KMS-11 (cell line): ENCODE measurements around the gene FAM83G.

Source experiments
- H2AFZ ChIP-seq: fragments of 200-600 bp; sonication (generic); 2 replicates; pipeline ENCODE4 v1.6.1; 2016; ENCODE audit warnings: antibody characterized with exemption, mixed run types, low read depth
- H3K27ac ChIP-seq: fragments of 200-600 bp; sonication (generic); 2 replicates; pipeline ENCODE4 v1.6.1; 2016; ENCODE audit warnings: mild to moderate bottlenecking, mixed run types
- H3K27me3 ChIP-seq: fragments of 200-600 bp; sonication (generic); 2 replicates; pipeline ENCODE4 v1.6.1; 2017; ENCODE audit warnings: mild to moderate bottlenecking, low read depth, mixed run types, moderate library complexity; ENCODE audit not compliant: insufficient read depth
- H3K36me3 ChIP-seq: fragments of 200-600 bp; sonication (generic); 2 replicates; pipeline ENCODE4 v1.6.1; 2017; ENCODE audit warnings: mild to moderate bottlenecking, mixed run types; ENCODE audit not compliant: insufficient read depth
- H3K4me1 ChIP-seq: fragments of 200-600 bp; sonication (generic); 2 replicates; pipeline ENCODE4 v1.6.1; 2016; ENCODE audit warnings: mild to moderate bottlenecking, low read depth, mixed run types; ENCODE audit not compliant: poor library complexity, severe bottlenecking
- H3K4me2 ChIP-seq: fragments of 200-600 bp; sonication (generic); 2 replicates; pipeline ENCODE4 v1.7.0; 2016; ENCODE audit warnings: mild to moderate bottlenecking, mixed run types
- H3K4me3 ChIP-seq: fragments of 200-600 bp; sonication (generic); IDR thresholded peaks from 2 replicates; pipeline ENCODE4 v1.6.1; 2017; ENCODE audit warnings: low read depth, low read length, mixed read lengths; ENCODE audit not compliant: insufficient read depth
- H3K79me2 ChIP-seq: fragments of 200-600 bp; sonication (generic); 2 replicates; pipeline ENCODE4 v1.6.1; 2016; ENCODE audit warnings: low read depth, mixed run types; ENCODE audit not compliant: insufficient read depth
- H3K9ac ChIP-seq: fragments of 200-600 bp; sonication (generic); 2 replicates; pipeline ENCODE4 v1.6.1; 2016; ENCODE audit warnings: mild to moderate bottlenecking, mixed run types
- H4K20me1 ChIP-seq: fragments of 200-600 bp; sonication (generic); 2 replicates; pipeline ENCODE4 v1.6.1; 2016; ENCODE audit warnings: mild to moderate bottlenecking, mixed run types; ENCODE audit not compliant: insufficient read depth
- TF ChIP-seq, protein P1 (sequence below): fragments of 200-600 bp; sonication (generic); conservative IDR thresholded peaks from 2 replicates; pipeline ENCODE4 v1.6.1; 2017; ENCODE audit warnings: low read depth, mild to moderate bottlenecking, antibody characterized with exemption, low read length, moderate library complexity, mixed read lengths

FAM83G gene

GRCh38 chr17:18974407-18975149 is 30.0 kb downstream of the FAM83G start:
- Histone ChIP-seq H3K27ac (no peak overlapping the region), H3K4me1 (no peaks in the 10 kb centered on the region), H2AFZ (no peak overlapping the region), H4K20me1 (no peaks in the 10 kb centered on the region), H3K9ac (no peak overlapping the region), H3K4me3 (no peak overlapping the region), H3K36me3 (no peaks in the 10 kb centered on the region), H3K27me3 (no peaks in the 10 kb centered on the region), H3K4me2 (no peak overlapping the region), H3K79me2 (no peaks in the 10 kb centered on the region)
- TF ChIP-seq, protein P1, sequence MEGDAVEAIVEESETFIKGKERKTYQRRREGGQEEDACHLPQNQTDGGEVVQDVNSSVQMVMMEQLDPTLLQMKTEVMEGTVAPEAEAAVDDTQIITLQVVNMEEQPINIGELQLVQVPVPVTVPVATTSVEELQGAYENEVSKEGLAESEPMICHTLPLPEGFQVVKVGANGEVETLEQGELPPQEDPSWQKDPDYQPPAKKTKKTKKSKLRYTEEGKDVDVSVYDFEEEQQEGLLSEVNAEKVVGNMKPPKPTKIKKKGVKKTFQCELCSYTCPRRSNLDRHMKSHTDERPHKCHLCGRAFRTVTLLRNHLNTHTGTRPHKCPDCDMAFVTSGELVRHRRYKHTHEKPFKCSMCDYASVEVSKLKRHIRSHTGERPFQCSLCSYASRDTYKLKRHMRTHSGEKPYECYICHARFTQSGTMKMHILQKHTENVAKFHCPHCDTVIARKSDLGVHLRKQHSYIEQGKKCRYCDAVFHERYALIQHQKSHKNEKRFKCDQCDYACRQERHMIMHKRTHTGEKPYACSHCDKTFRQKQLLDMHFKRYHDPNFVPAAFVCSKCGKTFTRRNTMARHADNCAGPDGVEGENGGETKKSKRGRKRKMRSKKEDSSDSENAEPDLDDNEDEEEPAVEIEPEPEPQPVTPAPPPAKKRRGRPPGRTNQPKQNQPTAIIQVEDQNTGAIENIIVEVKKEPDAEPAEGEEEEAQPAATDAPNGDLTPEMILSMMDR, result no peak

- no peak overlapping the region for H3K9ac ChIP-seq
- no peak overlapping the region for H3K27ac ChIP-seq
- TF ChIP-seq, protein P1, result no peak
- no peaks in the 10 kb centered on the region for H3K27me3 ChIP-seq
- H3K36me3 ChIP-seq, result no peaks in the 10 kb centered on the region
- H3K79me2 ChIP-seq, result no peaks in the 10 kb centered on the region
- no peaks in the 10 kb centered on the region for H4K20me1 ChIP-seq
- no peak overlapping the region for H2AFZ ChIP-seq
- H3K4me3 ChIP-seq, result no peak overlapping the region
- H3K4me2 ChIP-seq, result no peak overlapping the region
- H3K4me1 ChIP-seq, result no peaks in the 10 kb centered on the region
These were observed 32.8 kb downstream of the FAM83G start for GRCh38 chr17:18971801-18972200.

- no peaks in the 10 kb centered on the region for H3K4me1 ChIP-seq
- H3K79me2 ChIP-seq, result no peaks in the 10 kb centered on the region
- H3K4me3 ChIP-seq, result no peak overlapping the region
- H3K4me2 ChIP-seq, result no peak overlapping the region
- H2AFZ ChIP-seq, result no peak overlapping the region
- H3K27me3 ChIP-seq, result no peaks in the 10 kb centered on the region
- TF ChIP-seq, protein P1, result no peak
- H4K20me1 ChIP-seq, result no peaks in the 10 kb centered on the region
- H3K36me3 ChIP-seq, result no peaks in the 10 kb centered on the region
- no peak overlapping the region for H3K27ac ChIP-seq
- no peak overlapping the region for H3K9ac ChIP-seq
These were observed 33.7 kb downstream of the FAM83G start for GRCh38 chr17:18970582-18971480.

DNA sequence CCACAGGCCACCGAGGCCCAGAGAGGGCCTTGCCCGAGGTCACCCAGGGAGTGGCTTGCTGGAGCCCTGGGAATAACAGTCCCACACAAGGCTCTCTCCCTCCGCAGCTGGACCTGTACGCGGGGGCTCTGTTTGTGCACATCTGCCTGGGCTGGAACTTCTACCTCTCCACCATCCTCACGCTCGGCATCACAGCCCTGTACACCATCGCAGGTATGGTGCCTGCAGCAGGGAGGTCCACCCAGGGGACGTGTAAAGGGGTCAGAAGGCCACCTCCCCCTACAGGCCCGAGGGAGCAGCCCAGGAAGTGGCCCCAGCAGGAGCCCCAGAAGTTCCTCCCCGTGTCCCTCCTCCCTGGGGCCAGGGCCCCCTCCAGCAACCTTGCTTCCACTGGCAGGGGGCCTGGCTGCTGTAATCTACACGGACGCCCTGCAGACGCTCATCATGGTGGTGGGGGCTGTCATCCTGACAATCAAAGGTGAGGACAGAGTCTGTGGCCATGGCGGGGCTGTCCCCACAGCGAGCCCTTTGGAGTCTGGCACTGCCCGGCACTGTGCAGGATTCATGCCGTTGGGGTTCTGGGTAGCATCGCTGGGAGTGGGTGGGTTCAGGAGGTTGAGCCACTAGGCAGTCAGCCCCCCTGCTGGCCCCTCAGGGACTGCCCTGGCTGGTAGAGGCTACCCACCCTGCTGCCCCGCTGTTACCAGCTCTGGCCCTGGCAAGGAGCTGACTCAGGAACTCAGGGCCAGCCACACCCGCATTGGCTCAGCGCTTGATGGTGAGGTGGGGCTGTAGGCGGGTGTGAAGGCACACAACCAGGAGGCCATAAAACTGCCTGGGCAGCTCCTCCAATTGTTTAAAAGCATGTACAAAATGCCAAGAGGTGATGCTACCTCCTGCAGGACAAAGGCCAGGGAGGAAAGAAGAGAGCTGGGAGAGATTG is 35.3 kb downstream of the FAM83G start:
- Histone ChIP-seq H3K4me2 (no peak overlapping the region), H4K20me1 (no peaks in the 10 kb centered on the region), H3K9ac (no peak overlapping the region), H3K27ac (no peak overlapping the region), H3K4me3 (no peak overlapping the region), H2AFZ (no peak overlapping the region), H3K4me1 (no peaks in the 10 kb centered on the region), H3K79me2 (no peaks in the 10 kb centered on the region), H3K27me3 (no peaks in the 10 kb centered on the region), H3K36me3 (no peaks in the 10 kb centered on the region)
- TF ChIP-seq, protein P1, result no peak
